ENCODE measurements around the gene KCNRG. TPM values are rescaled to one million over a fixed set of nuclear protein-coding genes. Genes with fewer than 3 reads are reported as not detected.

KCNRG gene
- total and polyA plus RNA-seq, 2 donors (not counting 1 experiment from before 2014, with no cell fraction given) = 0.86 to 3.4 TPM

DNA sequence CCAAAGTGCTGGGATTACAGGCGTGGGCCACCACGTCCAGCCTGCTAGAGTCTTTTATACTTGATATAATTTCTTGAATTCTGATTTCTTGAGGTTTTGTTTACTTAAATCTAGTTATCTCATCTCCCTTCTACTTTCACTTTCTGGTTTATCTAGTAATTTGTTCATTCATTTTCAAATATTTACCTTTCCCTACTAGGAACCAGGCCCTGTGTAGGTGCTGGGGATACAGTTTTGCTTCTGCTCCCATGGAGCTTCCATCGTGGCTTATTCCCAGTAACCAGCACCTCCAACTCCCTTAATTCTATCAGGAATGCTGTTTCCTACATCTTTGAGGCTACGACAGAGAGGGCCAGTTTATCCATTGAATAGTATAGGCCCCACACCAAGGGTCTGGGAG is 42.5 kb upstream of the KCNRG start:
- no peak for TF ChIP-seq EZH2 (IDR thresholded peaks at IDR 0.05; ENCODE audit: borderline replicate concordance, insufficient read depth, low read depth, low read length, poor library complexity, severe bottlenecking)
- TF ChIP-seq, protein P1, sequence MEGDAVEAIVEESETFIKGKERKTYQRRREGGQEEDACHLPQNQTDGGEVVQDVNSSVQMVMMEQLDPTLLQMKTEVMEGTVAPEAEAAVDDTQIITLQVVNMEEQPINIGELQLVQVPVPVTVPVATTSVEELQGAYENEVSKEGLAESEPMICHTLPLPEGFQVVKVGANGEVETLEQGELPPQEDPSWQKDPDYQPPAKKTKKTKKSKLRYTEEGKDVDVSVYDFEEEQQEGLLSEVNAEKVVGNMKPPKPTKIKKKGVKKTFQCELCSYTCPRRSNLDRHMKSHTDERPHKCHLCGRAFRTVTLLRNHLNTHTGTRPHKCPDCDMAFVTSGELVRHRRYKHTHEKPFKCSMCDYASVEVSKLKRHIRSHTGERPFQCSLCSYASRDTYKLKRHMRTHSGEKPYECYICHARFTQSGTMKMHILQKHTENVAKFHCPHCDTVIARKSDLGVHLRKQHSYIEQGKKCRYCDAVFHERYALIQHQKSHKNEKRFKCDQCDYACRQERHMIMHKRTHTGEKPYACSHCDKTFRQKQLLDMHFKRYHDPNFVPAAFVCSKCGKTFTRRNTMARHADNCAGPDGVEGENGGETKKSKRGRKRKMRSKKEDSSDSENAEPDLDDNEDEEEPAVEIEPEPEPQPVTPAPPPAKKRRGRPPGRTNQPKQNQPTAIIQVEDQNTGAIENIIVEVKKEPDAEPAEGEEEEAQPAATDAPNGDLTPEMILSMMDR (IDR thresholded peaks at IDR 0.05) = no peak
- Histone ChIP-seq H2AFZ (ENCODE audit: insufficient read depth, low read depth, low read length, poor library complexity, severe bottlenecking) (no peak overlapping the region), H3K4me3 (ENCODE audit: control extremely low read depth in 1 of 5, extremely low read depth in 1 of 5, insufficient read depth in 1 of 5, low read depth in 2 of 5, low read length in 4 of 5) (no peak overlapping the region), H3K27ac (ENCODE audit: low read length in 2 of 2) (no peak overlapping the region), H3K27me3 (replicated peaks in 1 of 4; ENCODE audit: control extremely low read depth in 1 of 4, control insufficient read depth in 3 of 4, insufficient read depth in 4 of 4, low read length in 3 of 4) (no peaks in the 10 kb centered on the region), H3K36me3 (replicated peaks in 1 of 2; ENCODE audit: control extremely low read depth in 1 of 2, control insufficient read depth in 1 of 2, extremely low read depth in 1 of 2, insufficient read depth in 2 of 2, low read length in 1 of 2) (no peaks in the 10 kb centered on the region), H3K9ac (ENCODE audit: low read length) (no peak overlapping the region), H3K4me1 (ENCODE audit: control insufficient read depth in 2 of 2, insufficient read depth in 2 of 2, low read length in 2 of 2) (peaks cover 0 to 4% of the 10 kb centered on the region in 2 donors), H3K79me2 (ENCODE audit: control insufficient read depth, insufficient read depth, low read length) (no peaks in the 10 kb centered on the region), H4K20me1 (ENCODE audit: control insufficient read depth, insufficient read depth, low read length, poor library complexity, severe bottlenecking) (no peaks in the 10 kb centered on the region), H3K4me2 (replicated peaks; ENCODE audit: low read depth, low read length, poor library complexity, severe bottlenecking) (no peak overlapping the region), H3K9me3 (ENCODE audit: control extremely low read depth in 1 of 3, control insufficient read depth in 2 of 3, insufficient read depth in 1 of 3, low read length in 2 of 3) (no peaks in the 10 kb centered on the region)
- DNase-seq (no peak), ATAC-seq (ENCODE audit: low read depth) (no peak)
- CTCF ChIA-PET = interaction anchor here (0.9 to 7.7 kb wide), 4 partner anchors 615 to 1098 kb away, joined by 3 to 85 read pairs (median 4); no protein-coding TSS in a partner anchor
- H3K9me3 Mint-ChIP-seq (ENCODE audit: insufficient read depth) = no peaks in the 10 kb centered on the region
- H3K4me1 Mint-ChIP-seq = peaks cover 4% of the 10 kb centered on the region
- H3K4me3 Mint-ChIP-seq = no peak overlapping the region
- WGBS (ENCODE audit: insufficient coverage) = no CpG with 5 or more reads among the region's 4 CpGs
- H3K27me3 Mint-ChIP-seq = no peaks in the 10 kb centered on the region
- H3K27ac Mint-ChIP-seq = no peak overlapping the region
- intact Hi-C loops (cut with micrococcal nuclease) = no loop called here
- POLR2A ChIA-PET = no interaction called here

DNA sequence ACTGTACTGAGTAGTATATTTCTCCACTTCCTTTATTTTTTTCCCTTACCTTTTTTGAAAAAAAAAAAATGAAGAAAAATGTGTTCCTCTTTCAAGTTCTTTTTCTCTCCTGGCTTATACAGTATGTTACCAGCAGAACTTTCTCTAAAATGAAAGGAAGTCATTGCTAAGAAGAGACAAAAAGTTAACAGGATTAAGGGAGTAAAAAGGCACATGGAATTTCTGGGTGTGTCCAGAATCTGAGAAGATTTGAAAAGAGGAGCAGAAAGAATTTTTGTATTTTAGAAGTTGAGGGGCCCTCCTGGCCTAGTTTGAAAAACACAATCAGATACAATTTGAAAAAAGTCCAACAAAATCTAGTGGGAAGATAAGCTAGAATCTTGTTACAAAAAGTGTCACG is 39.4 kb upstream of the KCNRG start:
- Histone ChIP-seq H3K4me1 (ENCODE audit: control insufficient read depth in 2 of 2, insufficient read depth in 2 of 2, low read length in 2 of 2) (peaks cover 0 to 4% of the 10 kb centered on the region in 2 donors), H4K20me1 (ENCODE audit: control insufficient read depth, insufficient read depth, low read length, poor library complexity, severe bottlenecking) (no peaks in the 10 kb centered on the region), H3K9me3 (ENCODE audit: control extremely low read depth in 1 of 3, control insufficient read depth in 2 of 3, insufficient read depth in 1 of 3, low read length in 2 of 3) (no peaks in the 10 kb centered on the region), H3K27ac (ENCODE audit: low read length in 2 of 2) (no peak overlapping the region), H3K79me2 (ENCODE audit: control insufficient read depth, insufficient read depth, low read length) (no peaks in the 10 kb centered on the region), H3K36me3 (replicated peaks in 1 of 2; ENCODE audit: control extremely low read depth in 1 of 2, control insufficient read depth in 1 of 2, extremely low read depth in 1 of 2, insufficient read depth in 2 of 2, low read length in 1 of 2) (no peaks in the 10 kb centered on the region), H3K9ac (ENCODE audit: low read length) (no peak overlapping the region), H2AFZ (ENCODE audit: insufficient read depth, low read depth, low read length, poor library complexity, severe bottlenecking) (no peak overlapping the region), H3K4me2 (replicated peaks; ENCODE audit: low read depth, low read length, poor library complexity, severe bottlenecking) (no peak overlapping the region), H3K4me3 (ENCODE audit: control extremely low read depth in 1 of 5, extremely low read depth in 1 of 5, insufficient read depth in 1 of 5, low read depth in 2 of 5, low read length in 4 of 5) (no peak overlapping the region), H3K27me3 (replicated peaks in 1 of 4; ENCODE audit: control extremely low read depth in 1 of 4, control insufficient read depth in 3 of 4, insufficient read depth in 4 of 4, low read length in 3 of 4) (no peaks in the 10 kb centered on the region)
- no peak for DNase-seq
- no peak for ATAC-seq (ENCODE audit: low read depth)
- TF ChIP-seq, protein P1 (IDR thresholded peaks at IDR 0.05) = no peak
- no peak for TF ChIP-seq EZH2 (IDR thresholded peaks at IDR 0.05; ENCODE audit: borderline replicate concordance, insufficient read depth, low read depth, low read length, poor library complexity, severe bottlenecking)
- ChIA-PET POLR2A (interaction anchor here (0.5 kb wide), 1 partner anchor 661 kb away, joined by 3 read pairs; no protein-coding TSS in a partner anchor), CTCF (interaction anchor here (0.7 to 7.7 kb wide), 41 partner anchors 9 to 1095 kb away, joined by 3 to 100 read pairs (median 5); partner anchors contain the start of genes RNASEH2B and SPRYD7)
- Mint-ChIP-seq H3K27ac (no peak overlapping the region), H3K9me3 (ENCODE audit: insufficient read depth) (no peaks in the 10 kb centered on the region), H3K4me1 (peaks cover 4% of the 10 kb centered on the region), H3K27me3 (no peaks in the 10 kb centered on the region), H3K4me3 (no peak overlapping the region)
- intact Hi-C loops (cut with micrococcal nuclease) = loop anchor here (1.0 to 5.0 kb wide), 8 partner anchors 21 to 1311 kb away; partner anchors contain the start of gene TRIM13
- WGBS (ENCODE audit: insufficient coverage) = no CpG with 5 or more reads among the region's 1 CpG

Measured in B cell (primary cell).